Measurements from ENCODE around the gene ROBO1.

DNA sequence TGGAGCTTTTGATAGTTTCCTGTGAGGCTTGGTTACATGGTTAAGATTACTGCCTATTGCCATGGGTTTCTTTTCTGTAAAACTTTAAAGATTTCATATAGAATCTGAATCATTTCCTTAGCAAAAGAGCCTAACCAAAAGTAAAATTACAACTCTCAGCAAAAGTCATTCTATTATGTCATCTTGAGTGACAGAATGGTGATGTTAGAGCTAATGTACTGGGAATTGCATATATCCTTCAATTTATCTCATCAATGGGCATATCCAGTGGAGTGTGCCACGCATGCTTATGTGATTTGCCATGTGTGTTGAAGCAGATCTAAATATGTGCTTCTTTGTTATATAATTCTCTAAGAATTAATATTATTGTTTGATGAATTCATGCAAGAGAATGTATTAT, 212.1 kb downstream of the ROBO1 start:
- TF ChIP-seq FOXM1 (IDR thresholded peaks at IDR 0.05; ENCODE audit: borderline replicate concordance) (no peak), SP1 (IDR thresholded peaks at IDR 0.05) (no peak)
- TF ChIP-seq, protein P1, sequence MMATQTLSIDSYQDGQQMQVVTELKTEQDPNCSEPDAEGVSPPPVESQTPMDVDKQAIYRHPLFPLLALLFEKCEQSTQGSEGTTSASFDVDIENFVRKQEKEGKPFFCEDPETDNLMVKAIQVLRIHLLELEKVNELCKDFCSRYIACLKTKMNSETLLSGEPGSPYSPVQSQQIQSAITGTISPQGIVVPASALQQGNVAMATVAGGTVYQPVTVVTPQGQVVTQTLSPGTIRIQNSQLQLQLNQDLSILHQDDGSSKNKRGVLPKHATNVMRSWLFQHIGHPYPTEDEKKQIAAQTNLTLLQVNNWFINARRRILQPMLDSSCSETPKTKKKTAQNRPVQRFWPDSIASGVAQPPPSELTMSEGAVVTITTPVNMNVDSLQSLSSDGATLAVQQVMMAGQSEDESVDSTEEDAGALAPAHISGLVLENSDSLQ (IDR thresholded peaks at IDR 0.05): no peak
